ENCODE results near the gene IP6K2.
"Not testable (repeated sequence)": the region's sequence is repeated elsewhere in the genome, so short reads cannot be mapped to it uniquely, and the experiment has no call there.

The IP6K2 gene

GRCh38 chr3:48725185-48725855, 8.3 kb upstream of the IP6K2 start:
- DNase-seq = not testable (repeated sequence)

DNA sequence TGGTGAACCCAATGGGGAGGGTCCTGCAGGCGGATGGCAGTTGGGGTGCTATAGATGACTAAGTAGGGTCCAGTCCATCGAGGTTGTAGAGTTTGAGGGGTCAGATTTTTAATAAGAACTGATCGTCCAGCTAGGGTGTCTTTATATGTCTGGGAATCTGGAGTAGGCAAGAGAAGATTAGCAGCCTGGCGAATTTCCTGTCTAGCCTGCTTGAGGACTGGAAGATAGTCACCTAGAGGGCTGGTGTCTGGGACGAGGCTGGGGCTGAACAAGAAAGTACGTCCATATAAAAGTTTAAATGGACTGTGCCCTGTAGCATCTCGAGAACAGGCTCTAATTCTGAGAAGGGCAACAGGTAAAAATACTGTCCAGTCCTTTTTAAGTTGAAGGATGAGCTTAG, 6.7 kb upstream of the IP6K2 start:
- DNase-seq = no peak

GRCh38 chr3:48723293-48723692, 6.3 kb upstream of the IP6K2 start:
- not testable (repeated sequence) for DNase-seq

DNA sequence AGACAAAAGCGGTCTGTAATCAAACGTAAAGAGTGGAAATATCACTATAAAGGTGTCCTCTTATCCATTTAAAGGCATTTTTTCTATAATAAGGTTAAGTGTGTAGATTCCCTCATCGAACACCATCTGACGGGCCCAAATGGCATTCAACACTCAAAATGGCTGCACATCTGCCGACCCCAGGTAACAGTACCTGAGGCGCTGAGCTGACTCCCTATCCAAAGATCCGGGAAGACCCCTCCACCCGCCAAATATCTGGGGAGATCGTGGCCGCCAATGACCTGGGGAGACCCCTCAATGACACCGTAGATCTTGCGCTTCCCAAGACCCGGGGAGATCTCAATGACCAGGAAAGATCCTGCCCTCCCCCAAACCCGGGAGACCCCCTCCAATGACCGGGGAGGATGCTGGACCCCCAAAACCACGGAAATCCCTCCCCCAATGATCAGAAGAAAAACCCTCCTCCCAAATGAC, 476 bp downstream of the IP6K2 start:
- DNase-seq = no peak

DNA sequence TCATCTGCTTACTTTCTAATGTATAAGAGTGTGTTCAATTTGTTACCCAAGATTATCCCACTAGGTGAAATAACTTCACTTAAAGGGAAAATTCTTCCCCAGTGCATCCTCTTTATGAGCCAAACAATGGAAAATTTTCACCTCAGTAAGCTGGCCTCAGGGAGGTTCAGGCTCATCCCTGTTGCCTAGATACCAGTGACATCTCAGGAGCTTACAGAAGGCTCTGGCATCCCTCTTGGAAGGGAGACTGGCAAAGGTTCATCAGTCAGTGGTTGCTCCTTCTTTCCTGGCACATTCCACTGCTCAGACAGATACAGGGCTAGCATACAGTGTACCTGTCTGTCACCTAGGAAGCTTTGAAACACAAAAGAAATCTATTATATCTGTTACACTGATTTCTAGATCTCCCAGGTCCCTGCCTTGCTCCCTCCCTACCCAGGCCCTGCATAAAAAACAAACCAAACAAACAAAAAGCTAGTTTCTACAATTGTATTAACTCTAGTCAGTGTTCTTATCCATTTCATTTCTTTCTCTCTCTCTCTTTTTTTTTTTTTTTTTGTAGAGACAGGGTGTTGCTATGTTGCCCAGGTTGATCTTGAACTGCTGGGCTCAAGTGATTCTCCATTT, 1.7 kb downstream of the IP6K2 start:
- DNase-seq = no peak

DNA sequence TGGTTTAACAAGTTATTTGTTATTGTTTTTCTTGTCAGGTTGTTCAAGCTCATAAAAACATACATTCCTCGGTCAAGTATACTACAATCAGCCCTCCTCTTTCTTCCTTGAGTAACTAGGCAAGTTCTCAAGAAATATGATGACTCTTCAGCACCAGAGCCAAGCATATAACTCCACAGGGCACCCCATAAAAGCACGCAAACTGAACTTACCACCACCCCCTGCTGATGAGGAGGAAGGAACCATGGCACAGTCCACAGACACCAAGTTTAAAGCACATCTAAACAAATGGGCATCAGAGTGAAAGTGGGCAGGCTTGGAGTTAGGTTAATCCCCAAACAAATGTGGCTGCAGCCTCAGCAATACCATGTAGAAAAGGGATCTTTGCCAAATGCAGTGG, 5.3 kb downstream of the IP6K2 start:
- DNase-seq = no peak

GRCh38 chr3:48709051-48709461, 8.0 kb downstream of the IP6K2 start:
- no peak for DNase-seq

DNA sequence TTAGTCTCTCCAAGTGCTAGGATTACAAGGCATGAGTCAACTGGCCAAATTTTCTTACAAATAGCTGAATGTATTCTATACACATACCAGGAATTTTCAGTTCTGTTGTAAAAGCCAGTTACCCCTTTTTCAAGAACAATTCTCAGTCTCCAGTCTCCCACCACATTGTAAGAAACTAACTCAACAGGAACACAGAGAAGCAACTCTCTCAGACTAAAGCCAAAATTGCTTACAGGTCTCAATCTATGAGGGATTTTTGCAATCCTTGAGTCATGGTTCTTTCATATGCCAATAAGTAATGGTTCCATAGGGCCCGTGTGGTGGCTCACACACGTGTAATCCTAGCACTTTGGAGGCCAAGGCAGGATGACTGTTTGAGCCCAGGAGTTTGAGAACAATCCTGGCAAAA, 8.5 kb downstream of the IP6K2 start:
- DNase-seq = no peak

DNA sequence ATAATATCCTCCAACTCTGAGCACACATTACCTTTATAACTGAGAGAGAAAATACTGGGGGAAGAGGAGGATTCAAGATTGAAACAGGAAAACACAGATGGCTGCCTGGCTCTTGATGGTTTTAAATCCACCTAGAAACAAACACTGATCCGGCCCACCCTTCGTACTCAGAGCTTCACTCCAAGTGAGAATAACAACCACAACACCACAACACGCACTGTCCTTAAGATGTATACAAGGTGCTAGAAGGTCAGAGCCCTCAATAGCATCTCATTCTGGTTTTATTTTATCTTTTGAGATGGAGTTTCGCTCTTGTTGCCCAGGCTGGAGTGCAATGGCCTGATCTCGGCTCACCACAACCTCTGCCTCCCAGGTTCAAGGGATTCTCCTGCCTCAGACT, 9.9 kb downstream of the IP6K2 start:
- DNase-seq = no peak

- DNase-seq = no peak
Observed at GRCh38 chr3:48702320-48702920, 14.6 kb downstream of the IP6K2 start.

DNA sequence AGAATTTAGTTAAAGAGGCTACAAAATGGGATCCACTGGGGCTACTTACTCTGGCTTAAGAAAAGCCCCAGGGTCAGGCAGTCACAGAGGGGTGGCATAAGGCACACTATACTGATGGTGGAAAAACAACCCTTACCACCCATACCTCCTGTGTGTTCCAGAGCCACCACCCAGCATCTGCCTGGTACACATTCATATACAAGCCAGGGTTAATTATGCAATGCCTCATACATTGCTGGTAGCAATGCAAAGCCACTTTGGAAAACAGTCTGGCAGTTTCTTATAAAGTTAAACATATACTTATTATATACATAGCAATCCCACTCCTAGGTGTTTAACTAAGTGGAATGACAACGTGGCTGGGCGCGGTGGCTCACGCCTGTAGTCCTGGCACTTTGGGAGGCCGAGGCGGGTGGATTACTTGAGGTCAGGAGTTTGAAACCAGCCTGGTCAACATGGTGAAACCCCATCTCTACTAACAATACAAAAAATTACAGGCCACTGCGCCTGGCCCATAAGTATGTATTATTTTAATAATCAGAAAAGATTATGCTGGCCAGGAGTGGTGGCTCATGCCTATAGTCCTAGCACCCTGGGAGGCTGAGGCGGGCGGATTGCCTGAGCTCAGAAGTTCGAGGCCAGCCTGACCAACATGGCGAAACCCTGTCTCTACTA, 16.2 kb downstream of the IP6K2 start:
- DNase-seq = no peak

- DNase-seq = no peak
Observed at GRCh38 chr3:48698891-48699290, 18.1 kb downstream of the IP6K2 start.

GRCh38 chr3:48697952-48698351, 19.1 kb downstream of the IP6K2 start:
- DNase-seq = no peak

GRCh38 chr3:48696601-48697000, 20.4 kb downstream of the IP6K2 start:
- no peak for DNase-seq

- no peak for DNase-seq
Observed at GRCh38 chr3:48696156-48696555, 20.9 kb downstream of the IP6K2 start.

- DNase-seq = no peak
Observed at GRCh38 chr3:48695393-48695753, 21.6 kb downstream of the IP6K2 start.

DNA sequence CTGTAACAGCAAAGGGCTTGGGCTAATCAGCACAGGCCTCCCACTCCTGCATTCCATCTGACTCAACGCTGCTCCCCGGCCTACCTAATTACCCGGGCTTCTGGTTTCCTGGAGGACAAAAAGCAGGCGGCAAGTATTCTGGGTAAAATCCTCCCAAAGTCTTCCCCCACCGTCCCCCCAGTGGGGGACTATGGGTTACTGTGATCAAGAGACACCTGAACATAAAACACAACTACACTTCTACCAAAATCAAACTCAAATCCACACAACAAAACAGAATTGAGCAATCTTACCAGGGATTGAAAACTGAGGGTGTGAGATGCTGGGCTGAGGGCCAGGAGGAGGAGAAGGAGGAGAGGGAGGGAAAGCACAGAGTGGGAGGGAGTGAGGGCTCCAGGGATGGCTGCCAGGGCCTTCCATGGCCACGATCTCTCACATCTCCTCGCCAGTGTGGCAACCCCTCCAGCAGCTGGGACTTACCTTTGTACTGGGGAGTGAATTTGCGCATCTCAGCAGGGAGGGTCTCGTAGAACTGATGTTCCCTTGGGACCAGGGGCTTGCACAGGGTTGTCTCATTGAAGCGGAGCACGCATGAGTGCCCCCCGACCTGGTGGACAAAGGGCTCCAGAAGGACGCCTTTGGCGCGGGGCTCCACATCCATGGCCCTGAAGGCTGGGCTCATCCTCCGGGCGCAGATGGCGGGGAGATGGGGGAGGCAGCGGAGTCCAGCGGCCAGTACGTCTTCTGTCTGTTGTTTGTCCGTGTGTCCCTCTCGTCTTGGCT, 22.2 kb downstream of the IP6K2 start:
- no peak for DNase-seq

DNA sequence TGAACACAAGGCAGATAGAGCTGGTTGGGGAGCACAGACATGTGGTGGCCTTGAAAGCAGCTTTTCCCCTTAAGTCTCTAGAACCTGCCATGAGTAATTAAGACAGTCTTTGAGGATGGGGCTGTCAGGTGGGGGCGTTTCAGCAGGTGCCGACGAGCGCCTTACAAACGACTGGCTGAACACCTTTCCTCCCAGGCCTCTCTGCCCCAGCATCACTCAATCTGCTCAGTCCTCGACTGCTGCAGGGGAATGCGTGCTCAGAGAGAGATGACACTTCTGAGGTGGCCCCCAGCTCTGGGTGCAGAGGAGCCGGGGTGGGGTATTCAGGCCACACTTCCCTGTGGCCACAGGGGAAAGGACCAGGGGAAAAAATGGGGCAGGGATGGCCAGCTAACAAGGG, 23.2 kb downstream of the IP6K2 start:
- no peak for DNase-seq

DNA sequence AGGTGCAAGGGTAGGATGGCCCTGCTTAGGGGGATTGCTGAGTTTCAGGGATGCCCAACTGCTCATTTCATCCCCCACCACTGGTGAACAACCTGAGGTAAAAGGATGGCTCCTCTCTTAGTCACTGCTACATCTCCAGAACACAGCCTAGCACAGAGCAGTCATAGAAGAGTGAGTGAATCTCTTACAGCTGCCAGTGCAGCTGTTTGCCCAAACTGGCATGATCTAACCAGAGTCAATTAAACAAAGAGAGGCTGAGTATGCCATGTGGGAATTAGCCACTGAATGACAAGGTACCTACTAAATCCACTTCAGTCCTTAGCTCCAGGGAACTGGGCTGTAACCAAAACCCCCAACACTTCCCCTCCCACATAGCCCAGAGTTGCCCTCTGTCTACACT, 24.5 kb downstream of the IP6K2 start:
- no peak for DNase-seq

DNA sequence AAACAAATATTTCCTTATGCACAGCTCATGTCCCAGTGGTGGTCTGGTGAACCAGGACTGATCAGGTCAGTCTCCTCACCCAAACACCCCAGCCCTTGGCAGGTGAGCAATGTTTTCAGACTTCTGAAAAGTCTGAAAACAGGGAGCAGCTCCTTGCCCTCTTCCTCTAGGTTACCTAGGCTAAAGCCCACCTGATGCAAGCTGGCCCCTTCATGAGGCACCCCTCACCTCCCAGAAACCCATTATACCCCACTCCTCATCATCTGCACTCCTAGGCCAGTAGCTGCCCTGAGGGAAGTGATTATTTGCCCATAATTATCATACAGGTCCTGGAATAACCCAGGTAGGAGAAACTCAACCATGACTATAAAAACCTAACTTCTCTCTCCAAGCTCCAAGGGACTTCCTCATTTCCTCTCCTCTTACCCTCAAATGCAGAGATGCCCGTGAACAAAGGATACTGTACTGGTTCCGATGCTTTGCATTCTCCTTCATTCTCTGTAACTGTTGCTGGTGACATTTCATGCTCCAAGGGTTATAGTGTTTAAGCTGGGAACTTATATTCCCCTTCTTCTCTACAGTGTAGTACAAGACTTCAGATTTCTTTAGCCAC, 26.1 kb downstream of the IP6K2 start:
- no peak for DNase-seq

DNA sequence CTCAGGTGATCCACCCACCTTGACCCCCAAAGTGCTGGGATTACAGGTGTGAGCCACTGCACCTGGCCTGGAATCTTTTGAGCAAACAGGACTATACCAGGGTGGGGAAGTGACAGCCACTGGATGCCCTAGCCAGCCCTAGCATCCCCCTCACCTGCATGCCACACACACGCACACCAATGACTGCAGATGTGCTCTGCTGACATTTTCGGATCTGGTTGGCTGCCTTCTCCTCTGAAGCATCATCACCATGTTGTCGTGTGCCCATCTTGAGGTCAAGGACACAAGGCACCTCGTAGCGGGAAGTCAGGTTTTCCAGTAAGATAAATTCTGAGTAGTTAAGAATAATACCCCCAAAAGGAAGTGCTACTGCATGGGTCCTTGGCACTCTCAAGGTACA, 27.6 kb downstream of the IP6K2 start:
- DNase-seq = no peak

GRCh38 chr3:48688737-48689075, 28.3 kb downstream of the IP6K2 start:
- DNase-seq = no peak

All from DMS153 (cell line).